ENCODE data around the gene AIG1.

GRCh38 chr6:143179096-143179495 is 118.4 kb downstream of the AIG1 start:
- TF ChIP-seq CTCF (conservative IDR thresholded peaks at IDR 0.05; ENCODE audit: low read depth, low read length) (no peak), EZH2 (IDR thresholded peaks at IDR 0.05; ENCODE audit: borderline replicate concordance, low read depth, low read length, poor library complexity, severe bottlenecking) (no peak)

All from A673 (cell line).